HEK293T (cell line): ENCODE results near the gene ACTRT3.

ENCODE experiments used
- BHLHE40 ChIP-seq: fragments of 450-650 bp; IDR thresholded peaks from 2 replicates; pipeline ENCODE4 v1.6.1; 2016; ENCODE audit warnings: mild to moderate bottlenecking, moderate library complexity, borderline replicate concordance
- ELF4 ChIP-seq: fragments of 450-650 bp; IDR thresholded peaks from 2 replicates; pipeline ENCODE4 v1.6.1; 2017; ENCODE audit warnings: antibody characterized with exemption
- HDGF ChIP-seq: fragments of 450-650 bp; IDR thresholded peaks from 2 replicates; pipeline ENCODE4 v1.6.1; 2017; ENCODE audit warnings: antibody characterized with exemption, borderline replicate concordance
- L3MBTL2 ChIP-seq: fragments of 450-650 bp; conservative IDR thresholded peaks from 2 replicates; pipeline ENCODE4 v1.6.1; 2016; ENCODE audit warnings: mild to moderate bottlenecking
- SUZ12 ChIP-seq: fragments of 450-650 bp; IDR thresholded peaks from 2 replicates; pipeline ENCODE4 v1.6.1; 2016; ENCODE audit warnings: mild to moderate bottlenecking
- TARDBP ChIP-seq: fragments of 450-650 bp; IDR thresholded peaks from 2 replicates; pipeline ENCODE4 v1.6.1; 2016

- TF ChIP-seq SUZ12: no peak
- TF ChIP-seq TARDBP: no peak
- TF ChIP-seq ELF4: no peak
- no peak for TF ChIP-seq BHLHE40
- TF ChIP-seq HDGF: no peak
- no peak for TF ChIP-seq L3MBTL2
Measured at GRCh38 chr3:169818316-169818715, 49.0 kb upstream of the ACTRT3 start.
